ENCODE measurements around the gene SELENOF.

SELENOF gene

DNA sequence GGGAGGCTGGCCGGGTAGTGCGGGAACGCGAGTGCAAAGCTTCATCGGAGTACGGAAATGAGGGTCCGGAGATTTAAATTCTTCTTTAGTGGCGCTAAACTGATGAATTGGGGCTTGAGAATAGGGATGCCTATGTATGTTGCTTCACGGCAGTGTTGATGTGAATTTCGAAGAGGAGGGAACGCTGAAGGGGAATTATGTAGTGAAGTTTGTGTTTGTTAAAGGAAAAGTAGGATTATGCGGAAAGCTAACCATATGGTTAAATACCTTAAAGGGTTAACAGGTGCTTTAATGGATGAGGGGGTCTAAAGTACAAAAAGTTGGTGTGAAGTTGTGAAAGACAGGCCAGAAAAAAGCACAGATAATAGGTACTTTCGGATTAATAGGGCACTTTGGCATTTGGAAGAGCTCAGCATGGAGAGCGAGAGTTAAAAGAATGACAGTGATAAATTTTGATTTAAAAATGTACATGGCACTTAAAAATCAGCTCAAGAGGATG lies 1.9 kb upstream of the SELENOF start:
- no peaks in the 10 kb centered on the region for H3K9me3 ChIP-seq (ENCODE audit: severe bottlenecking)
- DNase-seq, result no peak
- H3K27ac ChIP-seq, result peak overlapping the region; percentile 89
- peaks cover 6% of the 10 kb centered on the region; the same call in 1 of the 2 replicates for H3K36me3 ChIP-seq
- peak overlapping the region; percentile 86 for H3K4me3 ChIP-seq (ENCODE audit: low read depth, low read length)
- TF ChIP-seq, protein P1, sequence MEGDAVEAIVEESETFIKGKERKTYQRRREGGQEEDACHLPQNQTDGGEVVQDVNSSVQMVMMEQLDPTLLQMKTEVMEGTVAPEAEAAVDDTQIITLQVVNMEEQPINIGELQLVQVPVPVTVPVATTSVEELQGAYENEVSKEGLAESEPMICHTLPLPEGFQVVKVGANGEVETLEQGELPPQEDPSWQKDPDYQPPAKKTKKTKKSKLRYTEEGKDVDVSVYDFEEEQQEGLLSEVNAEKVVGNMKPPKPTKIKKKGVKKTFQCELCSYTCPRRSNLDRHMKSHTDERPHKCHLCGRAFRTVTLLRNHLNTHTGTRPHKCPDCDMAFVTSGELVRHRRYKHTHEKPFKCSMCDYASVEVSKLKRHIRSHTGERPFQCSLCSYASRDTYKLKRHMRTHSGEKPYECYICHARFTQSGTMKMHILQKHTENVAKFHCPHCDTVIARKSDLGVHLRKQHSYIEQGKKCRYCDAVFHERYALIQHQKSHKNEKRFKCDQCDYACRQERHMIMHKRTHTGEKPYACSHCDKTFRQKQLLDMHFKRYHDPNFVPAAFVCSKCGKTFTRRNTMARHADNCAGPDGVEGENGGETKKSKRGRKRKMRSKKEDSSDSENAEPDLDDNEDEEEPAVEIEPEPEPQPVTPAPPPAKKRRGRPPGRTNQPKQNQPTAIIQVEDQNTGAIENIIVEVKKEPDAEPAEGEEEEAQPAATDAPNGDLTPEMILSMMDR (IDR thresholded peaks at IDR 0.05; ENCODE audit: low read depth, low read length), result no peak
- H3K27me3 ChIP-seq (ENCODE audit: insufficient read depth, low read depth, severe bottlenecking), result no peaks in the 10 kb centered on the region

DNA sequence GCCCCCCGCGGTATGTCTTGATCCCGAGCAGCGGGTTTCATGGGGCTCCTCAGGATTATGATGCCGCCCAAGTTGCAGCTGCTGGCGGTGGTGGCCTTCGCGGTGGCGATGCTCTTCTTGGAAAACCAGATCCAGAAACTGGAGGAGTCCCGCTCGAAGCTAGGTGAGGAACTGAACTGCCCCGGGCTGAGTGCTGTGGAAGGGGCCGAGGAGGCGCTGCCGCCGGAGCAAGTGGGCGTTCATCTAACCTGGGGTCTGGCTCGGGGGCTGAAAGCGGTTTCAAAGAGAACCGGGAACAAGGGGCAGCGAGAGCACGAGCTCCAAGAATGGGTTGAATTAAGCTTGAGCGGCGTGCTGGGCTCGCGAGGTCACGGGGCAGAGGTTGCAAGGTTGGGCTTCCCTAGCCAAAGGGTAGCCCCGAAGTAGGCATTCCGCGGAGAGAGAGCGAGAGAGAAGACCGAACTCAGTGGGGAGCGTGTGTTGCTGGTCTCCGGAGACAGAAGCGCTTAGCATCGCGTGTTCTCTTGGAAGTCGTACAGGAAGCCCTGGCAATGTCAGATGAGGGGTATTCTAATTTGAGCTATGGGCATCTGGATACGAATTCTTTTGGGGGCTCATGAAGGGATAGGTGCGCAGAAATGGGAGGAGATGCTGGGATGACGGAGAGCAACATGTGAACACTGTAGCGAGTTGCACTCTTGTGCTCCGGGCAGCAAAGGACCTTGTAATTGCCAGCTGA lies 1.2 kb upstream of the SELENOF start:
- Histone ChIP-seq H3K4me3 (ENCODE audit: low read depth, low read length) (peak overlapping the region; percentile 86), H3K27me3 (ENCODE audit: insufficient read depth, low read depth, severe bottlenecking) (no peaks in the 10 kb centered on the region), H3K9me3 (ENCODE audit: severe bottlenecking) (no peaks in the 10 kb centered on the region), H3K36me3 (peaks cover 8% of the 10 kb centered on the region), H3K27ac (peak overlapping the region; percentile 89)
- TF ChIP-seq, protein P1 (IDR thresholded peaks at IDR 0.05; ENCODE audit: low read depth, low read length), result no peak
- DNase-seq, result peak; percentile 28

DNA sequence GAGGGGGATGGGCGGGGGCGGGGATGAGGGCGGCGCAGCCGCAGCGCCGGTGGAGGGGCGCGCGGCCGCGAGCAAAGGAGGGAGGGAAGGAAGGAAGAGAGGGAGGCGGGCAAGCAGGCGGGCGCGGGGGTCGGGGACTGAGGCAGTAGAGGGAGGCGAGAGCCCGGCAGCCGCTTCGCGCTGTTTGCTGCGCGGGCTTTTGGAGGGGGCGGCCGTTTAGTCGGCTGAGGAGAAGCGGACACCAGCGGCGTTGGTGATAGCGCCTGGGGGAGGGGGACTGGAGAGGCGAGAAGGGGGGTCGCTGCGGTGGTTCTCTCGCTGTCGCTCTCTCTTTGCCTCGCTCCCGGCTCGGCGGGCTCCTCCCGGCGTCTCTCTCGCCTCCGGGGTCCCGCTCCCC lies 673 bp upstream of the SELENOF start, which contains the start of gene HS2ST1:
Gene HS2ST1 (plus strand): TSS at position 35 of the 397 bp plus-strand sequence.
- Histone ChIP-seq H3K36me3 (peaks cover 14% of the 10 kb centered on the region), H3K27ac (peak within 1 kb of the TSS; percentile 94), H3K9me3 (ENCODE audit: severe bottlenecking) (no peaks in the 10 kb centered on the region), H3K4me3 (ENCODE audit: low read depth, low read length) (peak within 1 kb of the TSS; percentile 97), H3K27me3 (ENCODE audit: insufficient read depth, low read depth, severe bottlenecking) (no peaks in the 10 kb centered on the region)
- no peak for DNase-seq
- TF ChIP-seq, protein P1 (IDR thresholded peaks at IDR 0.05; ENCODE audit: low read depth, low read length), result no peak

DNA sequence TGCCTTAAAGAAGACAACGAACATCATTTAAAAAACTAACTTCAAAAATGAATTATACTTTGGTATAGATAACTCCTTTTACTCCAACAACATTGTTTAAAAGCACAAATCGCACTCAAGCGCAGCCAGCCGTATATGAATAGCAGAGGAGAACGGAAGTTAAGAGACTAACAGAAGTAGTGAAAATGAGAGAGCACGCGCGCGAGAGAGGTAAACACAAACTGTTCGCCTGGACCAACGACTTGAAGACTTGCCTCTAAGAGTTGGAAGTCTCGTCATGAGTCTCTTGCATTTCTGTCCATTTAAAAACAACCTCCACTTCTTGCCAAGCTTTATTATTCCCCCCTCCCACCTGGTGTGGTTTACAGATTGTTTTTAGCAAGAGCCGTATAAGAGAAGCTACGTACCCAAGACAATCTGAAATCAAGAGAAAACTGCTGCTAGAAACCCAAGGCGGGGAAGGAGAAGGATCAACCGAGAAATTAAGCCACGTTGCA lies 479 bp downstream of the SELENOF start:
- H3K4me3 ChIP-seq (ENCODE audit: low read depth, low read length), result peak overlapping the region; percentile 97
- TF ChIP-seq, protein P1 (IDR thresholded peaks at IDR 0.05; ENCODE audit: low read depth, low read length), result no peak
- H3K36me3 ChIP-seq, result peaks cover 19% of the 10 kb centered on the region
- no peaks in the 10 kb centered on the region for H3K9me3 ChIP-seq (ENCODE audit: severe bottlenecking)
- no peaks in the 10 kb centered on the region for H3K27me3 ChIP-seq (ENCODE audit: insufficient read depth, low read depth, severe bottlenecking)
- DNase-seq, result no peak
- H3K27ac ChIP-seq, result peak overlapping the region; percentile 94

DNA sequence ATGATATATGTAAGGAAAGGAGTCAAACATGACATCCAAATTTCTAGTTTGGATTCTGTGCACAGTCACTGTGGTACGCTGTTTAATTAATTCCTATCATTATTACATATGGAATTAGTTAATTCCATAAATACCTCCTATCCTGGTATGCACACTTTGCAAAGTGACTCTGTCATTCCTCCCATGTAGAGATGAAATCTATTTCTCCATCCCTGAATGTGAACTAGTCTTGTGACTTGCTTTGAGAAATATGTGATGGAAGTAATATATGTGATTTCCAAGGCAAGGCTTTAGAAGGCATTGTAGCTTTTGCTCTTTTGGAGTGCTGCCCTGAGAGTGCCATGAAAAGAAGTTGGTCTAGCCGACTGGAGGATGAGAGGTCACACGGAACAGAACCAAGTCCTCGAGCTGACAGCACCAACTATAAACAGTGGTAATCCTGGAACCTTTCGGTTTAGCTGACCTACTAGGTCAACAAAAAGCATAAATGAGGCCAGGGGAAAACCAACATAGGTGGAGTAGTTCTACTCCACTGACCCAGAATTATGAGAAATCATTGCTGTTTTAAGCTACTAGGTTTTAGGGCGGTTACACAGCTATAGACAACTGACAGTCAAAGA lies 1.5 kb downstream of the SELENOF start:
- no peaks in the 10 kb centered on the region for H3K27me3 ChIP-seq (ENCODE audit: insufficient read depth, low read depth, severe bottlenecking)
- H3K36me3 ChIP-seq, result peaks cover 23% of the 10 kb centered on the region
- TF ChIP-seq, protein P1 (IDR thresholded peaks at IDR 0.05; ENCODE audit: low read depth, low read length), result no peak

More for the DNA sequence above, 1.5 kb downstream of the SELENOF start:
- Histone ChIP-seq H3K27ac (no peak overlapping the region), H3K9me3 (ENCODE audit: severe bottlenecking) (no peaks in the 10 kb centered on the region), H3K4me3 (ENCODE audit: low read depth, low read length) (no peak overlapping the region)
- DNase-seq, result no peak

Data from WERI-Rb-1 (cell line).